ENCODE measurements around the gene CPA1.

DNA sequence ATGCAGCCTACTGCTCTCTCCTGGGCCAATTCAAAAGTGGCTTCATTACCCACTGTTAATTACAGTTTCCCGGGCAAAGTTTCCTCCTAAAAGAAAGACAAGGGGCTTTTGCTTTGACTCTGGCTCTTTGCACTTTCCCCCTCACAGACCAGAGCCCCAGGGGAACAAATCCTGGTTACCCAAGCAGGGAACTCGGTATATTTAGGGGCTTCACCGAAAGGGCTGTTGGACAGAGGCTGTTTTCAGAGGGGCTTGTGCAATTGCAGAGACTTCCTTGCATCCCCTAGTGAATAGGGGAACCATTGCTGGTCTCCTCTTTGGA lies 7.0 kb downstream of the CPA1 start:
- TF ChIP-seq EZH2 (IDR thresholded peaks at IDR 0.05): no peak
- TF ChIP-seq POLR2AphosphoS5 (IDR thresholded peaks at IDR 0.05; ENCODE audit: borderline replicate concordance, low read depth, low read length): no peak
- TF ChIP-seq FOXP2 (optimal IDR thresholded peaks at IDR 0.05; ENCODE audit: control extremely low read depth, extremely low read length, insufficient read depth): no peak

All from SK-N-MC (cell line).